Renal cortex interstitium (tissue), 11 donors: ENCODE data around the gene ARMC12. TPM values are rescaled to one million over a fixed set of nuclear protein-coding genes. Genes with fewer than 3 reads are reported as not detected.

Experiments
- DNase-seq, 11 donors: peaks; one replicate each; pipeline ENCODE4 v3.0.0-alpha.2; 2013; ENCODE audit warnings: low read depth in 9 of 11, low spot score in 4 of 11; ENCODE audit errors: extremely low read depth in 1 of 11
- polyA plus RNA-seq, 3 donors: library from polyadenylated mRNA; unstranded; fragments of 120-200 nt; gene quantifications; one replicate each; pipeline ENCODE4 v1.2.1, GENCODE V29; 2013; ENCODE audit not compliant: insufficient read length in 3 of 3

Gene ARMC12
- polyA plus RNA-seq, 3 donors: 0.87 to 1.7 (median 1.3) TPM

DNA sequence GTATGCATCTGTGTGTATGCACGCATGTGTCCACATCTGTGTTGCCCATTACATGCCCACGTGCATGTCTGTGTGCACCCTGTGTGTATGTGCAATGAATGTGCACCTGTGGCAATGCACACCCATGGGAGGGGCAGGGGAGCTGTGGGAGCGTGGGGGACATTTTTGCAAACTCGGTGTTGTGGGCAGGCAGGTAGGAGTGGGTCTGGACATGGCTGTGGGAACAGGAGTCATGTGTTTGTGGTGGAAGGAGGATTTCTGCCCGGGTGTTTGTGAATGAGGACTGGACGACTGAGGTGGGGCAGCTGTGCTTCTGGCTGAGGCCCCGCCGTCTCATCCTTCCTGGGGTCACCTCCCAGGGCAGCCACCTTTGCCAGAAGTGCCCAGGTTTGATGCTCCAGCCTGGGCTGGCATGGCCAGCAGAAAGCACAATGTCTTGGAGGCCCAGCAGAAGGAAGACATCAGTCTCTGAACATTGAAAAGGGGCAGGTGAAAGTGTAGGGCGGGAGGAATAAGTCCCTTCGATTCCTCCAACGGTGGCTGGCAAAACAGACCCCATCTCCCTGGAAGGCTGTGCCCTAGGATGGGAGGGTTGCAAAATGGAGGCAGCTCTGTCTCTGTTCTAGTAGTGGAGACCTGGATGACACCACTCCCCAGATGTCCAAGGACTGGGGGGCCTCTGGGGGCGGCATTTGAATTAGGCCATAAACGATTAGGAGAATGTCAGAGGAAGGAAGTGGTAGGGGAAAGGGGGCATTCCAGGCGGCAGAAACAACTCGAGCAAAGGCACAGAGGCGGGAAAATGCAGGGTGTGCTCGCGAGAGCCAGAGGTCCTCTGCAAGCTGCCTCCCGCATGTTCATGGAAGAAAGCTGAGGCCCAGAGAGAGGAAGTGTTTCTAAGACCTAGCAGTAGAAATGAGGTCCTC lies 19.1 kb upstream of the ARMC12 start:
- no peak for DNase-seq

DNA sequence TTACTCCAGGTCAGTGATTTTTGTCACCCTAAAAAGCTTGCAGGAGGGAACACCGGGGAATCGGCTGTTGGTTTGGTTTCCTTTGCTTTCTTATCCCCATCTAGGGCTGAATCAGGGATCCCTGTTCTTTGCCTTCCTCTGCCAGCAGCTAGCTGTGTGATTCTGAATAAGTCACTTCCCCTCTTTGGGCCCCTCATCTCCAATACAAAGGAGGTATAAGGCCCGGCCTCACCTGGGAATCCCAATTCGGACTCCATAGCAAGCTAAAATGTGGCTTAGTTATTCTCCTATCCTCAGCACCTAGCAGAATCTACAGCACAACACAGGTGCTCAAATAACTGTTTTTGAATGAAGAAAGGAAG lies 18.5 kb upstream of the ARMC12 start:
- DNase-seq: no peak

DNA sequence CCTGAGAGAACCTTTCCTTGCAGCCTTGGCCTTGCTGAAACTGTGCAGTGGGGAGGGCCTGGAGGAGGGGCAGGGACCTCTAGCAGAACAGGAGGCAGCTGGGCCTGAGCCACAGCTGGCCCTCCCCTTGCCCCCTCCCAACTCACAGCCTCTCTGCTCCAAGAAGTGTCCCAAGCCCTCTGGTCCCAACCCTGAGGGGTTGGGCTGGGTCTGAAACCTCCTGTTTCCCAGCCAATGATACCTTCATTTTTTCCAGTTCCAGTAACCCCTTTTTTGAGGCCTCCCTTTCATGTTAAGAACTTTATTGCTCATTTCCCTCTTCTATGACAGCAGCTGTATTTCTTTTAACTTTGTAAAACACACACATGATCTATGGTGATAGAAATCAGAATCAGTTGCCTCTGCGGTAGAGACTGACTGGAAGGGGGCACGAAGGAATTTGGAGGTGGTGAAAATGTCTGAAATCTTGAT lies 17.9 kb upstream of the ARMC12 start:
- no peak for DNase-seq

DNA sequence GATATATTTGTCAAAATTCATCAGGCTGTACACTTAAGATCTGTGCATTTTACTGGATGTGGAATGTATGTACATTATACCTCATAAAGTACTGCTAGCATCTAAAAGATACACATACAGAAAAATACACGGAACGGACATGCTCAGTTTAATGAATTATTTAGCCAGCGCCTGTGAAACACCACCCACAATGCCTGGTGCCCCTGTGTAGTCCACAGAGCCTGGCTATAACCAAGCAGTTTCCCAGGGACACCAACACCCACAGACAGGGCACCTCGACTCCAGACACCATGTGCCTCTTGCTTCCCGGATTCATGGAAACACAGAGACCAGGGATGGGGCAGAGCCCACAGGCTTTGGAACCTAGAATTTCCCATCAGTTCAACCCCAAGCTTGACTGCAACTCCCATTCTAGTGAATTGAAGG lies 17.4 kb upstream of the ARMC12 start:
- no peak for DNase-seq

GRCh38 chr6:35719830-35720733 lies 16.8 kb upstream of the ARMC12 start:
- peak in 5 of 11 donors; percentile 41 to 71 (median 54) for DNase-seq

DNA sequence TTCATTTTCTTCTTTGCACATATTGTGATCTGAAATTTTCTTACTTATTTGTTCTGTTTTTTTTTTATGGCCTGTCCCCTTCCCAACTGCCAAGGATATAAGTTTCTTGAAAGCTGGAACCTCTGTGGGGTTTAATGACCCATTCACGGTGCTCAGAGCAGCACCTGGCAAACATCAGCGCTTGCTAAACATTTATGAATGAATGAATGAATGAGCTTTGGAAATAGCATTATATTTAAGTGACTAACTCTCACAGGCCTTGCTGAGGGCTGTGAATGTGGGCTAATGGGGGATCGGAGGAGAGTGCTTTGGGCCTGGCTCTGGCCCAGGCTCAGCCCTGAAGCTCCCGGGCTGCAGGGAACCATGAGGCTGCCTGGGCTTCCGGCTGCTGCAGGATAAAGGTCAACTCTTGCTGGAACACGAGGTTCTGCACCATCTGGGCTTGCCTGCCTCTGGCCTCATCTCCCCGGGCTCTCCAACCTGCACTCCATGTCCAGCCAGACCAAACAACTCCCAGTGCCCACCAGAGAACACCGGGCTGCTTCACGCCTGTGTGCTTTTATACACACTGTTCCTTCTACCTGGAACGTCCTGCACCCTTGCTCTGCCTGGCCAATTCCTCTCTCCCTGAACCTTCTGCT lies 14.6 kb upstream of the ARMC12 start:
- DNase-seq: no peak

DNA sequence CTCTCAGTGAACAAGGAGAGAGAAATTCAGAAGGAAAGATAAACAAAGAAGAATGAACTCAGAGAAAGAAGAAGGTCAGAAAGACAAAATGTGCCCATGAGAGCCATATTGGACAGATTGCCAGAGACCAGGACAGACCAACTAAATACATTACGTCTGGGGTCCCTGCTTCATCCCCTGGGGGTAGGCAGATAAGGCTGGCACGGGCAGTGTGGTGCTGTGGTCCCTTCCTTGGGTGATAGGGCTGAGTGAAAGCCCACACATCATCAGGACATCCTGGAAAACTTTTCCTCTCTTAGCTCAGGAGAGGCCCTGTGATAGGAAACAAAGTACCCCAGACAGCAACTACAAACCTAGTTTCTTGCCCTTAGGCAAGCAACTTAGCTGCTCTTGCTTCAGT lies 13.2 kb upstream of the ARMC12 start:
- no peak for DNase-seq

- DNase-seq: no peak
Observed at GRCh38 chr6:35724059-35724458, 12.8 kb upstream of the ARMC12 start.

- DNase-seq: no peak
Observed at GRCh38 chr6:35724471-35724870, 12.4 kb upstream of the ARMC12 start.

DNA sequence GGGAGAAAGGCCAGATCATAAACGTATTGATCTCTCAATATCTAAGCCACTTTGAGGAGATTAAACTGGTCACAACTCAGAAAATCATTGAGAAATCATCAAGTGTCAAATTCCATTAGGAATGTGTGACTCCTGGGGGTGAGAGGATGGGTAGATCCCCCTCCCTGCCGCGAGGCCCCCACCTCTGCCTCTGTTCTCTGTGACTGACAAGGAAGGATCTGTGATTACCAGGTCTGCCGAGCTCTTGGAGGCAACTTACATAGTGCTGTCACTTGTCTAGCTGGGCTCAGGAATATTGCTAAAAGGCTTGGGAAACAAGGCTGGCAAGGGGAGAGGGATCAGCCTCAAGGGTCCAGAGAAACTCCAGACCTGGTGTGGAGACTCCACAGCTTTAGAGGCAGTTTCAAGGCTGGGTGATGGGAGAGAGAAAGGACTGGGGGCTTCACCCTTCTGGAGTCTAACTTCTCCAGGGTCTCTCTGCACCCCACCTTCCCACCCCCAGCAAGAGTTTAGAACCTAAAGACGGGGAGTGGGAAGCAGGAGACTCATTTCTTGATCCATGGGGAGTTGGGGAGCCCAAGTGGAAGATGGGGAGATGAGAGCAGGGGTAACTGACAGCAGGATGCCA lies 11.6 kb upstream of the ARMC12 start:
- no peak for DNase-seq

GRCh38 chr6:35725721-35726438 lies 11.0 kb upstream of the ARMC12 start:
- no peak for DNase-seq

- DNase-seq: peak in 10 of 11 donors; percentile 47 to 76 (median 66)
Observed at GRCh38 chr6:35727231-35727934, 9.4 kb upstream of the ARMC12 start.

GRCh38 chr6:35727935-35728682 lies 8.7 kb upstream of the ARMC12 start:
- DNase-seq: peak in 10 of 11 donors; percentile 50 to 84 (median 76)

DNA sequence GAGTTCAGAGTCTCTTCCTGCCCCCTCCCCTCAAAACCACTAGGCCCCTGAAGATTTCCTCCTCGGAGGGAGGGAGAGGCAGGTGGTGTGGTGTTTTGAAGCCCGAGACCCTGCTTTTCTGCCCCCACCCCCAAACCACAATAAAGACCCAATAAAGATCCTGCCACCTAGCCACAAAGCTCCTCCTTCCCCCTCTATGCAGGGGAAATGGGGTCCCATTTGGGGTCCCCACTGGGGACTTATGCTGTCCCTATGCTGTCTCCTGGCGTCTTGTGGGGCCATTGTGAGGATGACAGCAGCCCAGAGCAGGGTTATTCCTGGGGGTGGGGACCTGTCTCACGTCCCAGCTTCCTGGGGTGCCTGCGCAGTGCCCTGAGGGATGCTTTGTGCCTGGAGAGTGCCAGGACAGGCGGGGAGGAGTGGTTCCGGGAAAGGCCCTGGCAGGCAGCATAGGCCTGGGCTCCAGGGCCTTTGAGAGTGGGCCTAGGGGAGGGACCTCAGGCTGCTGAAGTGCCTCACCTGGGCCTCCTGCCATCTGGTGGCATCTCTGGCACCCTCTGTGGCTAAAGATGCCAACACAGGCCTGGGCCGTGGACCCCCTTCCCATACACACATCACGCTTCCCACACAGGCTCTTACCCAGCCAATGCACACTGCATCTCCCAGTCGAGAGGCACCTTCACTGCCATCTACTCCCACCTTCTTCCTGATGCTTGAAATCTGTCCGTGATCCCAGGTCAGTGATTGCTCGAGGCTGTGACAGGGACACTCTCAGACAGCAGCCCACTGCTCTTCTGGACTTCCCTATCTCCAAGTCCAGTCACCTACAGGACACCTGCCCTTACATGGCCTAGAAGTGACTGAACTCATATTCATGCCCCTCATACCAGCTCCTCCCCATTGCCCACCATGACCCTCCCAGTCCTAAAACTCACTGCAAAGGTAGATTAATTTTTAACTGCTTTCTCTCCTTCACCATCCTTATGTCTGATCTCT lies 7.9 kb upstream of the ARMC12 start:
- no peak for DNase-seq

DNA sequence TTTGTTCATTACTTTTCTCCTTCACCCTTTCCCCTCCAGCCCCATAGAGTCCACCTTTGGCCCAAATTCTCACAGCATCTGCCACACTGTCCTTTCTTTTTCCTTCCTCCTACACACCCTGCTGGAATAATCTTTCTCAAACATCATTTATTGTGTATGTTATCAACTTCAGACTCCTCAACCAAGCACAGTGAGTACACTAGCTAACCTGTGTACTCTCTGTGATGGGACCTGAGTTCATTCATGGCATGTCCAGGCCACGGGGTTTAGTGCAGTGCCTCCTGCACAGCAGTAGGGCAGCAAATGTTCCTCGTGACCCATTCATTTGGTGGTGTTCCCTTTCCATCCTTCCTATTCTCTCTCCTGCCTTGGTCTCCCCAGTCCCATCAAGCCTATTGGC lies 7.1 kb upstream of the ARMC12 start:
- DNase-seq: no peak
